Sciatic nerve (tissue), 2 donors: Measurements from ENCODE around the gene ALPK3. TPM values are rescaled to one million over a fixed set of nuclear protein-coding genes. Genes with fewer than 3 reads are reported as not detected.
A peak's percentile ranks its signal among the peaks of the same experiment; 100 is the strongest.
"Not testable (repeated sequence)": the region's sequence is repeated elsewhere in the genome, so short reads cannot be mapped to it uniquely, and the experiment has no call there.

Experiments used
- ATAC-seq: fragments of 200-7000 bp; cut with Tn5 transposase; one replicate; pipeline ENCODE4 v1.9.1; 2020; ENCODE audit warnings: mild to moderate bottlenecking, moderate library complexity
- DNase-seq: peaks from one replicate; pipeline ENCODE4 v3.0.0-alpha.2; 2020; ENCODE audit warnings: low spot score
- intact Hi-C: fragments of 100-400 bp; cut with DNase I; formaldehyde crosslinking; loops from one replicate; pipeline ENCODE4 v1.14.2; 2022
- total RNA-seq: library from RNA; stranded (reverse); fragmentation: NEBNext Ultra II Directional; extraction: Animal tissue kit (Norgen Biotek cat#: 25700); gene quantifications from one replicate; pipeline ENCODE4 v1.2.1, GENCODE V29; 2021
- donor health status: DM: no; HTN: no; CAD: no.
- donor health status: DM: no; HTN: no; CAD: no.

Gene ALPK3
- total RNA-seq, 1 donor from 2014 or later = 7.2 TPM

GRCh38 chr15:84863565-84864443 lies 46.6 kb downstream of the ALPK3 start:
- ATAC-seq (peak; percentile 84), DNase-seq (no peak)
- intact Hi-C loops = no loop called here

- ATAC-seq = peak; percentile 51
- intact Hi-C loops = no loop called here
- no peak for DNase-seq
Measured at GRCh38 chr15:84864444-84864795, 47.3 kb downstream of the ALPK3 start.

GRCh38 chr15:84865074-84865569 lies 48.0 kb downstream of the ALPK3 start:
- ATAC-seq (no peak), DNase-seq (no peak)
- intact Hi-C loops = no loop called here

- intact Hi-C loops = no loop called here
- no peak for DNase-seq
- no peak for ATAC-seq
Measured at GRCh38 chr15:84868037-84868880, 51.1 kb downstream of the ALPK3 start.

GRCh38 chr15:84869510-84869909 lies 52.4 kb downstream of the ALPK3 start:
- ATAC-seq (no peak), DNase-seq (no peak)
- intact Hi-C loops = no loop called here

GRCh38 chr15:84871428-84871985 lies 54.4 kb downstream of the ALPK3 start:
- intact Hi-C loops = no loop called here

GRCh38 chr15:84872009-84872910 lies 55.1 kb downstream of the ALPK3 start:
- intact Hi-C loops = no loop called here
- ATAC-seq = no peak

More at GRCh38 chr15:84871428-84871985, 54.4 kb downstream of the ALPK3 start:
- no peak for DNase-seq
- ATAC-seq = no peak

GRCh38 chr15:84873997-84874396 lies 56.8 kb downstream of the ALPK3 start:
- ATAC-seq (no peak), DNase-seq (no peak)
- intact Hi-C loops = no loop called here

More at GRCh38 chr15:84872009-84872910, 55.1 kb downstream of the ALPK3 start:
- no peak for DNase-seq

- DNase-seq (no peak), ATAC-seq (no peak)
- intact Hi-C loops = no loop called here
Measured at GRCh38 chr15:84874981-84875699, 58.0 kb downstream of the ALPK3 start.

- DNase-seq (no peak), ATAC-seq (no peak)
- intact Hi-C loops = no loop called here
Measured at GRCh38 chr15:84876269-84876668, 59.1 kb downstream of the ALPK3 start.

- DNase-seq, intact Hi-C loops, ATAC-seq: not testable (repeated sequence)
Measured at GRCh38 chr15:84877701-84878100, 60.5 kb downstream of the ALPK3 start.

- peak; percentile 73 for DNase-seq
- ATAC-seq = peak; percentile 71
- intact Hi-C loops = no loop called here
Measured at GRCh38 chr15:84878504-84878903, 61.3 kb downstream of the ALPK3 start.

GRCh38 chr15:84879088-84879780 lies 62.1 kb downstream of the ALPK3 start:
- ATAC-seq = no peak
- no peak for DNase-seq
- intact Hi-C loops = no loop called here

GRCh38 chr15:84880007-84880406 lies 62.9 kb downstream of the ALPK3 start:
- DNase-seq = no peak
- no peak for ATAC-seq
- intact Hi-C loops = no loop called here

GRCh38 chr15:84880822-84881519 lies 63.8 kb downstream of the ALPK3 start:
- ATAC-seq (no peak), DNase-seq (no peak)
- intact Hi-C loops = no loop called here

- no peak for ATAC-seq
- intact Hi-C loops = no loop called here
- no peak for DNase-seq
Measured at GRCh38 chr15:84881520-84881830, 64.3 kb downstream of the ALPK3 start.

- ATAC-seq (no peak), DNase-seq (no peak)
- intact Hi-C loops = no loop called here
Measured at GRCh38 chr15:84883466-84883865, 66.3 kb downstream of the ALPK3 start.
